B cell (primary cell): ENCODE measurements around the gene PRKACA.
"Not testable (repeated sequence)": the region's sequence is repeated elsewhere in the genome, so short reads cannot be mapped to it uniquely, and the experiment has no call there.

ENCODE experiments used
- EZH2 ChIP-seq: IDR thresholded peaks from 2 replicates; pipeline ENCODE4 v1.6.1; 2012; ENCODE audit warnings: borderline replicate concordance, low read depth, mild to moderate bottlenecking, moderate library complexity, low read length; ENCODE audit not compliant: insufficient read depth, poor library complexity, severe bottlenecking
- TF ChIP-seq, protein P1 (sequence below): fragments of 200-600 bp; IDR thresholded peaks from one replicate; pipeline ENCODE4 v1.8.0; 2022; ENCODE audit warnings: antibody characterized with exemption, mild to moderate bottlenecking

DNA sequence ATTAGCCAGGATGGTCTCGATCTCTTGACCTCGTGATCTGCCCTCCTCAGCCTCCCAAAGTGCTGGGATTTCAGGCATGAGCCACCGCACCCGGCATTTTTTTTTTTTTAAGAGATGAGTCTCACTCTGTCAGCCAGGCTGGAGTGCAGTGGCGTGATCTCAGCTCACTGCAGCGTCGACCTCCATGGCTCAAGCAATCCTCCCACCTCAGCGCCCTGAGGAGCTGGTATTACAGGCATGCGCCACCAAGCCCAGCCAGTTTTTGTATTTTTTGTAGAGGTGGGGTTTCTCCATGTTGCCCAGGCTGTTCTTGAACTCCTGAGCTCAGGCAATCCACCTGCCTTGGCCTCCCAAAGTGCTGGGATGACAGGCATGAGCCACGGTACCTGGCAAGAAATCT, 69.7 kb downstream of the PRKACA start:
- TF ChIP-seq, protein P1, sequence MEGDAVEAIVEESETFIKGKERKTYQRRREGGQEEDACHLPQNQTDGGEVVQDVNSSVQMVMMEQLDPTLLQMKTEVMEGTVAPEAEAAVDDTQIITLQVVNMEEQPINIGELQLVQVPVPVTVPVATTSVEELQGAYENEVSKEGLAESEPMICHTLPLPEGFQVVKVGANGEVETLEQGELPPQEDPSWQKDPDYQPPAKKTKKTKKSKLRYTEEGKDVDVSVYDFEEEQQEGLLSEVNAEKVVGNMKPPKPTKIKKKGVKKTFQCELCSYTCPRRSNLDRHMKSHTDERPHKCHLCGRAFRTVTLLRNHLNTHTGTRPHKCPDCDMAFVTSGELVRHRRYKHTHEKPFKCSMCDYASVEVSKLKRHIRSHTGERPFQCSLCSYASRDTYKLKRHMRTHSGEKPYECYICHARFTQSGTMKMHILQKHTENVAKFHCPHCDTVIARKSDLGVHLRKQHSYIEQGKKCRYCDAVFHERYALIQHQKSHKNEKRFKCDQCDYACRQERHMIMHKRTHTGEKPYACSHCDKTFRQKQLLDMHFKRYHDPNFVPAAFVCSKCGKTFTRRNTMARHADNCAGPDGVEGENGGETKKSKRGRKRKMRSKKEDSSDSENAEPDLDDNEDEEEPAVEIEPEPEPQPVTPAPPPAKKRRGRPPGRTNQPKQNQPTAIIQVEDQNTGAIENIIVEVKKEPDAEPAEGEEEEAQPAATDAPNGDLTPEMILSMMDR: not testable (repeated sequence)
- TF ChIP-seq EZH2: not testable (repeated sequence)
